Ectodermal cell (in vitro differentiated cells): Measurements from ENCODE around the gene FRMD4B.
"Not testable (repeated sequence)": the region's sequence is repeated elsewhere in the genome, so short reads cannot be mapped to it uniquely, and the experiment has no call there.

Source experiments
- H3K27ac ChIP-seq: 2 replicates; pipeline ENCODE4 v1.7.0; 2013; ENCODE audit warnings: mild to moderate bottlenecking, low read depth, low read length; ENCODE audit not compliant: insufficient read depth, poor library complexity, severe bottlenecking
- H3K27me3 ChIP-seq: 2 replicates; pipeline ENCODE4 v1.7.0; 2013; ENCODE audit warnings: mild to moderate bottlenecking, low read length; ENCODE audit not compliant: insufficient read depth, control insufficient read depth, poor library complexity, severe bottlenecking
- H3K36me3 ChIP-seq: one replicate; pipeline ENCODE4 v1.7.0; 2013; ENCODE audit warnings: low read length; ENCODE audit not compliant: control insufficient read depth, insufficient read depth
- H3K4me1 ChIP-seq: one replicate; pipeline ENCODE4 v1.7.0; 2013; ENCODE audit warnings: low read length; ENCODE audit not compliant: control insufficient read depth, insufficient read depth
- H3K4me3 ChIP-seq: 2 replicates; pipeline ENCODE4 v1.7.0; 2013; ENCODE audit warnings: low read depth, low read length, control low read depth; ENCODE audit not compliant: insufficient read depth
- H3K9me3 ChIP-seq: 2 replicates; pipeline ENCODE4 v1.7.0; 2013; ENCODE audit warnings: mild to moderate bottlenecking, low read length, moderate library complexity; ENCODE audit not compliant: control insufficient read depth
- WGBS, 2 experiments: methylation state at CpG; one replicate each; pipeline ENCODE4 v1.1.7; 2013; ENCODE audit warnings: missing lambda C conversion rate in 2 of 2; 5-methylcytosine and 5-hydroxymethylcytosine counted together

The FRMD4B gene

GRCh38 chr3:69276884-69277283, 109.0 kb downstream of the FRMD4B start:
- H3K4me3 ChIP-seq = no peak overlapping the region
- no peak overlapping the region for H3K27ac ChIP-seq
- no peaks in the 10 kb centered on the region for H3K4me1 ChIP-seq
- no peaks in the 10 kb centered on the region for H3K9me3 ChIP-seq
- no peaks in the 10 kb centered on the region for H3K27me3 ChIP-seq
- H3K36me3 ChIP-seq = no peaks in the 10 kb centered on the region
- WGBS, 2 experiments = 72 to 78% methylated on average over 4 of the region's 4 CpGs

GRCh38 chr3:69276191-69276590, 109.7 kb downstream of the FRMD4B start:
- not testable (repeated sequence) for H3K9me3 ChIP-seq

DNA sequence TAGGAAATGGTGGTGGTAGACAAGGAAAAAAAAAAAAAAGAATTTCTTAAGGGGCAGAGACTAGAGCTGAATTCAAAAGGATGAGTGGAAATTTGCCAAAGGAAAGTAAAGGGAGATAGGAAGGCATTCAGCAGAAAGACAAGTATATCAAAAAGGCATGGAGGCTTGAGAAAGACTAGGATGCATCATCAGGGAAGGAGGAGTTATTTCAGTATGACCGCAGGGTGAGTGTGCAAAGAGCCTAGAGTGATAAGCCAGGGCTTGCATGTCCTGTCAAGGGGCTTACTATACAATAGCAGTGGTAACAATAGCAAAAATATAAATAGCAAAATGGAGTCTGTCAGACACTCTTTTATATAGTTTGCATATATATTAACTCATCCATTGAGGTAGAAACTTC, 112.0 kb downstream of the FRMD4B start:
- Histone ChIP-seq H3K4me3 (no peak overlapping the region), H3K27ac (no peak overlapping the region), H3K9me3 (no peaks in the 10 kb centered on the region), H3K36me3 (no peaks in the 10 kb centered on the region), H3K4me1 (no peaks in the 10 kb centered on the region), H3K27me3 (no peaks in the 10 kb centered on the region)
- 64 to 71% methylated on average over 1 of the region's 1 CpG for WGBS, 2 experiments

More at GRCh38 chr3:69276191-69276590, 109.7 kb downstream of the FRMD4B start:
- WGBS, 2 experiments = 88 to 90% methylated on average over 5 of the region's 5 CpGs
- not testable (repeated sequence) for H3K27me3 ChIP-seq, H3K36me3 ChIP-seq, H3K4me3 ChIP-seq, H3K27ac ChIP-seq, H3K4me1 ChIP-seq

GRCh38 chr3:69272556-69272955, 113.3 kb downstream of the FRMD4B start:
- H3K36me3 ChIP-seq = no peaks in the 10 kb centered on the region
- H3K4me1 ChIP-seq = no peaks in the 10 kb centered on the region
- H3K9me3 ChIP-seq = no peaks in the 10 kb centered on the region
- no peak overlapping the region for H3K4me3 ChIP-seq
- 96 to 100% methylated on average over 1 to 2 of the region's 2 CpGs for WGBS, 2 experiments
- H3K27ac ChIP-seq = no peak overlapping the region
- no peaks in the 10 kb centered on the region for H3K27me3 ChIP-seq

DNA sequence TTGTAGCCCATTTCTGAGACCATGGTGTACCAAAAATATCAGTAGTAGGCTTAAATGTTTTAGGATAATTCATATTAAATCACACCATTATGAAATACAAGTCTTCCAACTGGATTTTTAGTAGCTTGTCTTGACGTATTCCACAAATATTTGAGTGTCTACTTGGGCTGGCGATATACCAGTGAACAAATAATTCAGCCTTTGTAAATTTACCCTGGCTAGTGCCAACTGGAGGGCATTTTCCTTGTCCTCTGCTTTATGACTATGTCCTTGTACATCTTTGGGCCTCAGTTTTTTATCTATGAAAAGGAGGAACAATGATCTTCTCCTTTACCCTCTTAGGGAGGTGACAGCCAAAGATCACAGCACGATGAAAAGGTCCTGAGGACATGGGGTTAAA, 114.8 kb downstream of the FRMD4B start:
- H3K27me3 ChIP-seq = no peaks in the 10 kb centered on the region
- H3K9me3 ChIP-seq = no peaks in the 10 kb centered on the region
- no peaks in the 10 kb centered on the region for H3K36me3 ChIP-seq
- H3K4me1 ChIP-seq = no peaks in the 10 kb centered on the region
- H3K27ac ChIP-seq = no peak overlapping the region
- no peak overlapping the region for H3K4me3 ChIP-seq
- 97 to 100% methylated on average over 2 to 3 of the region's 3 CpGs for WGBS, 2 experiments

DNA sequence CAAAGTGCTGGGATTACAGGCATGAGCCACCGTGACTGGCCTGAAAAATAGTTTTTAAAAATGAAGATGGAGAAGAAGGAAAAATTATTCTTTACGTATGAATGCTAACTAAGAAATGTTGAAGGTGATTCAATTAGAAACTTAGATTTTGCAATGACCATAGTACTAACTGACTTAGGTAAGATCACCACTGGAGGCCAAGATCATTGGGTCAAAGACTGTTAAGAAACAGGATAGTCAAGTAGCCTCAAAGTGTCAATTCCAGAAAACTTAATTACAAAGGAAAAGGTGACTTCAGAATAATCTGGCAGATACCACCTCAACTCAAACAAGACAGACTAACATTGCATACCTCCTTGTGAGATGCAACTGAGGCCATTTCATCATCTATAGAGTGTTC, 119.3 kb downstream of the FRMD4B start:
- H3K27ac ChIP-seq = no peak overlapping the region
- no peaks in the 10 kb centered on the region for H3K36me3 ChIP-seq
- WGBS, 2 experiments = 88 to 89% methylated on average over 2 of the region's 2 CpGs

DNA sequence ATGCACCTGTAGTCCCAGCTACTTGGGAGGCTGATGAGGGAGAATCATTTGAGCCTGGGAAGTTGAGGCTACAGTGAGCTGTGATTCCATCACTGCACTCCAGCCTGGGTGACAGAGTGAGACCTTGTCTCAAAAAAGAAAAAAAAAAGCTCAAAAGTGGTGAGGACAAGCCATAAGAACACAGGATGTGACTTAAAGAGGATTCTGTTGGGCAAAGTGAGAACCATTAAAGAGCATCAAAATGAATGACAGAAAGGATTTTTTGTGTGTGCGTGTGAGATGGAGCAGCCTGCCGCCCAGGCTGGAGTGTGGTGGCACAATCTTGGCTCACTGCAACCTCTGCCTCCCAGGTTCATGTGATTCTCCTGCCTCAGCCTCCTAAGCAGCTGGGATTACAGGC, 119.8 kb downstream of the FRMD4B start:
- not testable (repeated sequence) for H3K4me3 ChIP-seq, H3K4me1 ChIP-seq, H3K27ac ChIP-seq, H3K36me3 ChIP-seq, H3K9me3 ChIP-seq, H3K27me3 ChIP-seq
- WGBS, 2 experiments = 97 to 98% methylated on average over 2 of the region's 2 CpGs

More for the DNA sequence above, 119.3 kb downstream of the FRMD4B start:
- no peak overlapping the region for H3K4me3 ChIP-seq
- H3K27me3 ChIP-seq = no peaks in the 10 kb centered on the region
- no peaks in the 10 kb centered on the region for H3K4me1 ChIP-seq
- no peaks in the 10 kb centered on the region for H3K9me3 ChIP-seq

- not testable (repeated sequence) for H3K27me3 ChIP-seq, H3K4me3 ChIP-seq, H3K9me3 ChIP-seq, H3K36me3 ChIP-seq, H3K4me1 ChIP-seq, H3K27ac ChIP-seq
- 94 to 96% methylated on average over 7 of the region's 7 CpGs for WGBS, 2 experiments
Measured at GRCh38 chr3:69260843-69261405, 125.0 kb downstream of the FRMD4B start.

GRCh38 chr3:69260216-69260787, 125.6 kb downstream of the FRMD4B start:
- Histone ChIP-seq H3K4me3 (no peak overlapping the region), H3K4me1 (no peaks in the 10 kb centered on the region), H3K27ac (no peak overlapping the region), H3K36me3 (no peaks in the 10 kb centered on the region), H3K9me3 (no peaks in the 10 kb centered on the region), H3K27me3 (no peaks in the 10 kb centered on the region)
- WGBS, 2 experiments = 93 to 94% methylated on average over 35 of the region's 35 CpGs

DNA sequence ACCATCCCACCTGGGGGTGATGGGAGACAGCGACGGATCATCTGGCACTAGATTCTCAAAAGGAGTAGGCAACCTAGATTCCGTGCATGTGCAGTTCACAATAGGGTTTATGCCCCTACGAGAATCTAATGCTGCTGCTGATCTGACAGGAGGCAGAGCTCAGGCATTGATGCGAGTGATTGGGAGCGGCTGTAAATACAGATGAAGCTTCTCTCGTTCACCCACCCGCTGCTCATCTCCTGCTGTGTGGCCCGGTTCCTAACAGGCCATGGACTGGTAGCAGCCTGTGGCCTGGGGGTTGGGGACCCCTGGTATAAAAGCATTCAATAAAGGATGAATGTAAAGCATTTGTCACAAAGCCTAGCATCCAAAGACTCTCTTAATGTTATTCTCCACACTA, 126.8 kb downstream of the FRMD4B start:
- H3K9me3 ChIP-seq = no peaks in the 10 kb centered on the region
- WGBS, 2 experiments = 56 to 60% methylated on average over 9 of the region's 9 CpGs
- no peaks in the 10 kb centered on the region for H3K27me3 ChIP-seq
- no peak overlapping the region for H3K4me3 ChIP-seq
- H3K4me1 ChIP-seq = no peaks in the 10 kb centered on the region
- H3K36me3 ChIP-seq = no peaks in the 10 kb centered on the region
- no peak overlapping the region for H3K27ac ChIP-seq

DNA sequence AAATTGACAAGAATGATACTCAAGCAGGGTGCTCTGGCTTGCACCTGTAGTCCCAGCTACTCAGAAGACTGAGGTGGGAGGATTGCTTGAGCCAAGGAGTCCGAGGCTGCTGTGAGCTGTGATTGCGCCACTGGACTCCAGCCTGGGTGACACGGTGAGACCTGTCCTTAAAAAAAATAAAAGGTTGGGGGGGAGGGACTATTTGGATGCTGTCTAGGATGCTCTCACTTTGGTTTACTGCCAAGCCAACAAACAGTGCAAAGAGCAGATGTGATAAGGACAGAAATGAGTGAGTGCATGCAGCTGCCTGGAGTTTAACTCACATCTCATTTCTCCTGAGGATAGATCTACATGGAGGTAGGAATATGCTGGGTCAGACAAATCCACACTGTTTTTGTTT, 130.0 kb downstream of the FRMD4B start:
- 89% methylated on average over 3 of the region's 3 CpGs for WGBS, 2 experiments
- no peak overlapping the region for H3K4me3 ChIP-seq
- H3K27me3 ChIP-seq = no peaks in the 10 kb centered on the region
- H3K4me1 ChIP-seq = peaks cover 8% of the 10 kb centered on the region
- no peak overlapping the region for H3K27ac ChIP-seq
- H3K36me3 ChIP-seq = no peaks in the 10 kb centered on the region
- no peaks in the 10 kb centered on the region for H3K9me3 ChIP-seq
